ENCODE data around the gene NUB1.

The NUB1 gene

DNA sequence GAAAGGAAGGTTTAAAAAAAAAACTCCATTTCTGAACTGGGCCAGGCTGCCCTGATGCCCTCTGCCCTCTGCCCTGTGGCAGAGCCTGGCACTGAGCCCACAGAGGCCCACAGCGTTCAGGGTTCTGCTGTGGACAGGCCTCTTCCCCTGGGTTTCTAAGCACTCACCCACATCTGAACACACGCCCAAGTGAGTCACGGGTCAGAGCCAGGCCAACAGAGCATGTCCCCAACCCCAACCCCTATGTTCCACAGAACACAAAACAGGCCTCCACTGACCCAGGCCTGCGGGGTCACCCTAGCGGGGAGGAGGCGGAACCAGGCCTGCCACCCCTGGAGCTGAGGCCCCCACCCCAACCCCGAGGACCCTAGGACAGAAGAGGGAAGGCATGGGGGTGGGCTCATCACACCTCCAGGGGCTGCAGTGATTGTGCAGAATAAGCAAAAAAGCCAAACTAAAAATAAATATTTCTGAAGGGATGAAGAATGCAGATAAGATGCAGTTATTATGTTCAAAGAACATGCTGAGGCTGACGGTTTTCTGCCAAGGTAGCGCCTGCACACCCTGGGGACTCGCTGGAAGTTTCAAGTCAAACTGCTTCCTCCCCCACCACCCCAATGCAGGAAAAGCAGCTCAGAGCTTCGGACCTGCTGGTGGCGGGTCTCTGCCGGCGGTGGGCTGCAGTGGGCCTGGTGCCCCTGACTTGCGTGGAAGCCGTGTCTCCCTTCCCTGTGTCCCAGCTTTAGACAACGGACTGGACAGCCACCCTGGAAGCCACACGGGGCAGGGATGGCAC lies 62.8 kb downstream of the NUB1 start:
- no peak for DNase-seq (ENCODE audit: low spot score)

DNA sequence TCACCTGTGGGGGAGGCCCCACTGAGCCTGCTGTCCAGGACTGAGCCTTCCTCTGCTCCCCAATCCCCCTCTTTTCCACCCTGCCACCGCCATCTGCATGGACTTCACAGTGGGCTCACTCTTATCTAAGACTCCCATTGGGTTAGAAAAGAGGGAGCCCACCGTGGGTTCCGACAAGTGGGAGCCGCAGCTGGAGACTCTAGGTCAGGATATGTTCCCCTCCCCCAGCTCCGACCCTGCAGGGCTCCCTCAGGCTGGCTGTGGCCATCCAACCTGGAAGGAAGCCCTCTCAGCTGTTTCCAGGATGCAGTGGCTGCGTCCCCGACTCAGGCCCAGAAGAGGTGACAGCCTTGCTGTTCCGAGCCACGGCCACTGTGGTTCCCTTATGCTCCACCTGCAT lies 63.4 kb downstream of the NUB1 start:
- DNase-seq (ENCODE audit: low spot score): no peak

DNA sequence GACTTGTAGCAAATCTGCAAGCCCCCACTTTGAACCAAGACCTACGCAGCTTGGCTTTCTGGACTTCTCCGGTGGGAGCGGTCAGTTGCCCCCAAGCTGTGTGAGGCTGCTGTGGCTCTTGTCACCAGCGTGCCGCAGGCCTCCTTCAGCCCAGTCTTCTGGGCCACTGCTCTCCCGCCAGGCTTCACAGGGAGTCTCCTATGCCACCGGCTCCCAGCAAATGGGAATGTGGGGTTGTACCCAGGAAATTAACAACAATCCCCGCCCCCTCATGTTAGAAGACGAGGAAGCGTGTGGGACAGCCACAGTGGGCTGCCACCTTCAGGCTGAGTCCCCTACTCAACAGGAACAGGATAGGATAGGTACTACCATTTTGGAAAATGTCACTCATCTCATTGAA lies 64.0 kb downstream of the NUB1 start:
- DNase-seq (ENCODE audit: low spot score): no peak

DNA sequence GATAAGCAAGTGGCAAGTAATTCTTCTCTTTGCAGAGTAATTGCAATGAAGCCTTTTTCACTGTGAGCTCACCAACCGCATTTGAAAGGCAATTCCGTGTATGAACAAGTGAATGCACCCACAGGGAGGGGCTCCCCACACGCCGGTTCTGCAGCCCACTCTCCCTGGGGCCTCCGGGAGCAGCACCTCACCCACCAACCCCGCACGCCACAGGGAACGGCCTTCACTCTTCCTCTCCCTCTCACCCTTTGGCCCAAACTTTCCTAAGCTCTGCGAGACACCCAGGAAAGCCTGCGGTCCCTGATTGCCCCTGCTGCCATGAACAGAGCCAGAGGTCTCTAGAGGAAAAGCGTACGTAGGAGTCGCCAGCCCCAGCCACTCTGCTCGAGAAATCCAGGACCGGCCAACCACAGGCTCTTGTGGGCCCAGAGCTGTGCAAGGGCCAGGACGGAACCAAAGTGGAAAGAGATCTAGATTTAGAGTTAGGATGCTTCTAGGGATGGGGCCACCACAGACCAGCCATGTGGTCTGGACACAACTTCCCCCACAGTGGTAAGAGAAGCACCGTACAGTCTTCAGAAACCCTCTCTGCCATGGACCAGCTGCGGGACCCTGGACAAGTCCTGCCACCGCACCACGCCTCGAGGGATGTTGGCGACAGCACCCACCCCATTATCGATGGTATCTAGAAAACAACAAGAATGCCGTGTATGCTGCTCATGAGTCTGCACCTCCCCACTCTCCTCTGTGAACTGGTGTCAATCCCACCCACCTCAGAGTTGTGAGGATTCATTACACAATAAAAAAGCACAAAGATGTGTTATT lies 64.7 kb downstream of the NUB1 start:
- no peak for DNase-seq (ENCODE audit: low spot score)

DNA sequence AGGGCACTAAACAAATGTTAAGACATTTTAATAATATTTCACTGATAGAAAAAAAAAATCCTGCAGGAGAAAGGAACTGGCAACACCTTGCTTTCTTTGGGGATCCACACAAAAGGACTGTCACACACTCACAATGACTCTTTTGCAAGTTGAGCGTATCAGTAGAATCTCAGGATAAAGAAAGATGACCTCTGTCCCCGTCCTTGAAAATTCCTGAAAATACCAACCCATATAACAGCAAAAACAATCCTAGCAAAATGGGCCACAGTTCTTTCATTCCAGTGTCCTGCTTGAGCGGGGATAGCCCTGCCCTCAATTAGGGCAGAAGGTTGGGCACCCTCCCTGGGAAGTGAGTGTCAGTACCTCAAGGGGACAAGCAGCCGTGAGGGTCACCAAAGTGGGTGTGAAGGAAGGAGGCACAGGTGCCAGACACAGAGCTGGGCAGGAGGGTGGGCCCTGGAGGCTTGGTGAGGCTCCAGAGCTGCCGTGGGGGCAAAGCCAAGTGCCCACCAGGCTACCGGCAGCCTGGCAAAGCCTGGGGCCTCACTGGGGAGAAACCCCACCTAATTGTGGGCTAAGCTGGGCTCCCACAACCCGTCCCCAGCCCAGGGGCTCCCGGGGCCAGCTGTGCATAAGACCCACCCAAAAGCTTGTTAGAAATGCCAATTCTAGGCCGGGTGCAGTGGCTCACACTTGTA lies 65.4 kb downstream of the NUB1 start:
- no peak for DNase-seq (ENCODE audit: low spot score)

DNA sequence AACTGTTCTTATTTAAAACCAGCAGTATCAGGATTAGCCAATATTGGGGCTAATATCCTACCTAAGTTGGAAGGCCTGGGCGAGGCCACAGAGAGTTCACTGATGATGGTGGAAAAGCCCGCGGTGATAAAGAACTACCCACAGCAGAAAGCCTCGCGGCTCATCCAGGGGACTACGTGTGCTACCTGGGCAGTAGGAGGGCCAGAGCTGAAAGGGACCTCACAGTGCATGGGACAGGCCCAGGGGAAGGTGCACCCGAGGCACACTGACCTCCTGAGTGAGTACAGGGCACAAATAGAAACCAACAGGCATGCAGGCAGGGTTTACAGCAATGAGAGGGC lies 66.9 kb downstream of the NUB1 start:
- no peak for DNase-seq (ENCODE audit: low spot score)

DNA sequence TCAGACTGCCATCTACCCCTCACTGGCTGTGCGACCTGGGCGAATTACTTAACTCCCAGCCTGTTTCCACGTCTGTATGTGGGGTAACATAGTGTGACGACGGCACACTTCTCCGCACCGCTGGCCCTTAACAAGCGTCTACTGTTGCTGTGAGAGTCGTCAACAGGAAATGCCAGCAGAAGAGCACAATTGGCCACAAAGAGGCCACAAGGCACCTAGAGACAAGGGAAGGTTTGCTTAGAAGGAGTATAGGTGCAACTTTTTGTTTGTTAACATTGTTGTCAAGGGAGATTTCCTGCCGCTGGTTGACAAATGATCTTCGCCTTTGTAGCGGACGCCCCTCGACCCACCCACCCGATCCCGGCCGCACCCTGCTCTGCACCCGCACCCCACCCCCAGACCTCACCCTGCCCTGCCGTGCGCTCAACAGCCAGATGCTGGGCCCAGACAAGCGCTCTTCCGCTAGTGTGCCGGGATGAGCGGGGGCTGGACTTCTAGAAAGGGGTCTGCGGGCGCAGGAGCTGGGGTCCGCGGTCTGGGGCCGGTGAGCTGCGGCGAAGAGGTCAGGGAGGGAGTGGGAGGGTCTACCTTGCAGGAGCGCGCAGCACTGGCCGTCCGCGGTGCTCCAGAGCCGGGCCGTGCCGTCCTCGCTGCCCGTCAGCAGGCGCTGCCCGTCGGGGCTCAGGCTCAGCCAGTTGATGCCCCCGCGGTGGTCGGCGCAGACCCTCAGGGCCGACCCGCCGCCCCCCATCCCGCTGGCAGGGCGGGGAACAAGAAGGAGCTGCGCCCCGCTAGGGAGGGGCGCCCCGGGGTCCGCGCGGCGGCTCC lies 67.4 kb downstream of the NUB1 start:
- DNase-seq (ENCODE audit: low spot score): no peak

DNA sequence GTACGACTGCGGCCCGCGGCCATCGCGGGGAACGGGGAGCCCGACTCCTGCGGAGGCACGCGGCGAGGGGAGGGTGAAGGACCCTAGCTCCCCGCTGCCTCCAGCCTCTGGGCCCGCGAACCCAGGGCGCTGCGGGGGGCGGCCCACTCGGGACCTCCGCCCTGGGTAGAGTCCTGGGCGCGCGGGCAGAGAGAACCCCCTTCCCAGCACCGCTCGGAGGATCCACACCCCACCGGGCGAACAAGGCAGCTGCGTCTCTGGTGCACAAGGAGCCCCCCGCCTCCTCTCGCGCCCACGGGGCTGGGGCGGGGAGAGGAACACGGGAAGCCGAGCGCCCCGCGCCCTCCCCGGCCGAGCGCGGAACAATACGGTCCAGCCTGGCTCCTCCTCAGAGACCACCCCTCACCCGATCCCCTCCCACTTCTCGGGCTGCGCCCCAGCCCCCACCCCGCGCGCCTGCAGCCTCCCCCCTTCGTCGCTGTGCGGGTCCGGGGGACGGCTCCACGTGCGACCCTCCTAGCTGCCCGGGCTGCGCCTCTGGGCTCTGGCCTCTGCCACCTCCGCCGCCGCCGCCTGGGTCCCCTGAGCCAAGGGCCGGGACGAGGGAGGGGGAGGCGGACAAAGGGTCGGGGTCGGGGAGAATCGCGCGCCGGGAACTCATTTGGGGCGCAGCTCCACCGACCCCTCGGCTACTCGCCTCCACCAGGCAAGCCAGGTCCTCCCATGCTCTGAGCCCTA lies 68.2 kb downstream of the NUB1 start, which contains the start of gene WDR86:
TSS of gene WDR86 (minus strand) at position 372 of the 738 bp plus-strand sequence. CDS start 449 bp downstream, outside the sequence.
- DNase-seq (ENCODE audit: low spot score): no peak

DNA sequence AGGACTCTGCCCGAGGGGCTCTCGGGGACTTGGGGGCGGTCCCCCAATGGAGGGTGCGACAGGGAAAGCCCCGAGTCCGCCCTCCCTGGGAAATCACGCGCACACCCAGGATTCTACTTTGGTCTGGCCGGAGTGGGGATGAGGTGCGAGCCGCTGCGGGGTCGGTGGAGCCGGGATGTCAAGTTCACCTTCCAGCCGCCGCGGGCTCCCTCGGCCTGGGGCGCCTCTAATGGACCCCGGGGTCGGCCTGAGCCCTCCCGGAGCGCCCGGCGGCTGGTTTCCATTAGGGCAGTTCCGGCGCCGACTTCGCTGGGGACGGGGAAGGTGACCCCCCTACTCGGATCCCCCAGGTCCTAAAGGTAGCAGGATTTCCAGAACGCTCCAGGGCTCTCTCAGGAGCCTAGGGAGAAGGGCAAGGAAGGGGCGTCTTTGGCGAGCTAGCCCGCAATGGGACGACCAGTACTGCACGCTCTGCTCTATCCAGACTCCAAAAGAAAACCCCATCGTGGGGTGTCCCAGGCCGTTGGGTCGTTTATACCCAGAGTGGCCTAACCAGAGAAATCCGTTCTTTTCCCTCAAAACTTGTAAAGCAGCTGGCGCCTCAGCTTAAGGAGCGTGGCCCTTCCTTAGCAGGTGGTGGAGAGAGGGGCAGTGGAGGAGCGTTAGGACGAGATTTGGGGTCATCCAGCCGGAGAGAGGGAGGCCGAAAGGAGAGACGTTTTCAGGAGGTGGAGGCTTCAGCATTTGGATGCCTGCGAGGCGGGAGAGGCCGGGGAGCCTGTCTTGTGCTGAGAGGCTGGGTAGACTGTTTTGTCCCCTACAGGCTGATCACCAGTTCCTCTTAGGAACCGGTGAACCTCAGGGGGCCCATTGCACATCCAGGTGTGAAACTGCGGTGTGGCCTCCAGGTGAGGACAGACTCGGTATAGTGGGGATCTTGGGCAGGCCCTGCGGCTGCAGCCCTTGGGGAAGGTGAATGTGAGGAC lies 69.1 kb downstream of the NUB1 start:
- no peak for DNase-seq (ENCODE audit: low spot score)

DNA sequence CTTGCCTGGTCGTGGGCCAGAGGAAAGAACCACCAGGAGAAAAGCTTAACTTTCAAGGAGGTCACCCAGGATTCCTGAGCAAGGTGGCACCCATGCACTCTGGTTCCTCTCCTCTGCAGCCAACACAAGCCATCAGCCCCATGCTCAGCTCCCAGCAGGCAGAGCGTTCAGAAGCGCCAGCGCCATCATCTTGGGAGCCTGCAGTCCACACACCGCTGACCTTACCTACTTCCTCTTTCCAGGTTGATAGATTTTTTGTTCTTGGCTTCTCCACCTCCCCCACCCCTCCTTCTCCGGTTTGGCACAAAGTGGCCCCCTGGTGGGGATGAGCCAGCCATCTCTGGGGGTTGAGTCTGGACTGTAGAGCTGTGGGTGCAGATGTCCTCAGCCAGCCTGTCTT lies 69.9 kb downstream of the NUB1 start:
- DNase-seq (ENCODE audit: low spot score): no peak

DNA sequence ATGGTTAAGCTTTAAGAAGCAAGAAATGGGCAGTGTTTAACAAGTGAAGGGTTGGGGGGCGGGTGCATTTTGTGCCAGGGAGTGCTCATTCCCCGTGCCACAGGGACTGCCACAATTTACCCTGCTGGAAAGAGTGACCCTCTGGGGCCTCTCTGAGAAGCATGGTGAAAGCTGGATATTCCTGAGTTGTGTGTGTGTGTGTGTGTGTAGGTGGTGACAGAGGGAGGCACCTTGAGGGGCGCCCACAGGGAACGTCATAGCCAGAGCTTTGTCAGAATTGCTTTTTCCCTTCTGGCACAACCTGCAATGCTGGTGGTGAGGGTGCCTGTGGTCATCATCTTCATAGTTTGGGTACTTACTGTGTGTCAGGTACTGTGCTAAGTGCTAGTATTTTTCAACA lies 70.7 kb downstream of the NUB1 start:
- DNase-seq (ENCODE audit: low spot score): no peak

DNA sequence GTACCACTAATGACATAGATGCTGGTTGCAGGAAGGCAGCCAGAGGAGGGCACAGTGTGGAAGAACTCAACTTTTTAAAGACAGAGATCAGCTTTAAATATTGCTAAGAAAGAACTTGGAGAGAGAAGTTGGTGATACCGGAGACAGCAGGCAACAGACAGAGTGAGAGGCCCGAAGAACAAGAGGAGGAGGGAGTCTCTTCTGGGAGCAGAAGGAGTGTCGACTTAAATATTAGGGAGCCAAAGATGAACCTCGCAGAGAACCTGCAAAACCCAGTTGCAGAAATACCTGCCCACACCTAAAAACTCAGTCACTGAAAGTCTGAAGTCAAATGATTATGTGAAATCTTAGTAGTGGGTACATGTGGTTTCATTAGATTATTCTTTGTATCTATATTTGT lies 71.6 kb downstream of the NUB1 start:
- DNase-seq (ENCODE audit: low spot score): no peak

DNA sequence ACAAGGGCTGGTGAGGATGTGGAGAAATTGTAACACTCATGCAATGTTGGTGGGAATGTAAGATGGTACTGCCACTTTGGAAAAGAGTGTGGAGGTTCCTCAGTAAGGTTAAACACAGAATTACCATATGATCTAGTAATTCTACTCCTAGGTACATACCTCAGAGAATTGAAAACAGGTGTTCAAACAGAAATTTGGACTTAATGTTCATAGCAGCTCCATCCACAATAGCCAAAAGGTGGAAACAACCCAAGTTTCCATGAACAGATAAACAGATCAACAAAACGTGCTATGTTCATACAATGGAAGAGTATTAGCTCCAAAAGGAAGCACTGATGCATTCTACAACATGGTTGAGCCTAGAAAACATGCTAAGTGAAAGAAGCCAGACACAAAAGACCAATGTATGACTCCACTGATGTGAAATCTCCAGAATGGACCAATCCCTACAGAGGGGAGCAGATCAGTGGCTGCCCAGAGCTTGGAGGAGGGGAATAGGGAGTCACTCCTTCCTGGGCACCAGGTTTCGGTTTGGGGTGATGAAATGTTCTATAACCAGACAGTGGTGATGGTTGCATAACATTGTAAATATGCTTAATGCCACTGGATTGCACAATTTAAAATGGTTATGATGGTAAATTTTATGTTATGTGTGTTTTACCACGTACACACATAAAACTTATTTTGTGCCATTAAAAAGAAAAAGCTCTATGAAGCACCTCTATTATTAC lies 73.9 kb downstream of the NUB1 start:
- no peak for DNase-seq (ENCODE audit: low spot score)

DNA sequence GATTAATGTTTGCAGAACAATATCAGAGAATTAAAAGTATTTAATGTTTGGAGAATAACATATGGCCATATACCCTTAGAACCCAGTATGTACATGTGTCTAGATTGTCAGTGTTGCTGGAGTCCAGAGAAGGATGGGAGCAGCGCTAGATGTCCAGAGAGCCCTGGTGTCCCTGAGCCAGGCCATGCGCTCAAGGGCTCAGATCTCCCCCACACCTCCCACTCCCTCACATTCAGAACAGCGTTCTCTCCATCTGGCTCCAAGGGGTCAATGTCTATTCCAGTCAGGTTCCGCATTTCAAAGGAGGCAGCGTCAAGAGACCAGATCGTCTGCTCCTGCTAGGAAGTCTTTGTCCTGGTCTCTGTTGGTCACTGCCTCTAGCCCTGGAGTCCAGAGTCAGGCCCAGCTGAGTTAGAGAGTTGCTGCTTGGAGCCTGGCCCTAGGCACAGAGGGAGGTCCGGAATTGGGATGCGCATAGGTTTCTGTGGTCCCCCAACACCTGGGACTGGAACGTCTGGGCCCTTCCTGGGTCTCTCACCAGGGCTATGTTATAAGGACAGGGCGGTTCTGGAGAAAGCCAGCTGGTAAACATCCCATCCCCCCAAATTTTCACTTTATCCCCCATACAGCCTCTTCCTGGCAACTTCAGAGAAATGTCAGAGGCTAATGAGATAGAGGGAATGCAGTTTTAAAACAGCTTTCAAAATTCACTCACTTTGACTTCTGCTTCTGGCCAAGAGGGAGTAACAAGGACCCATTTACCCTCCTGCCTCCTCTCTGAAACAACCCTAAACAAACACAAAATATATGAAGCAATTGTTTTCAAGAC lies 74.7 kb downstream of the NUB1 start:
- no peak for DNase-seq (ENCODE audit: low spot score)

DNA sequence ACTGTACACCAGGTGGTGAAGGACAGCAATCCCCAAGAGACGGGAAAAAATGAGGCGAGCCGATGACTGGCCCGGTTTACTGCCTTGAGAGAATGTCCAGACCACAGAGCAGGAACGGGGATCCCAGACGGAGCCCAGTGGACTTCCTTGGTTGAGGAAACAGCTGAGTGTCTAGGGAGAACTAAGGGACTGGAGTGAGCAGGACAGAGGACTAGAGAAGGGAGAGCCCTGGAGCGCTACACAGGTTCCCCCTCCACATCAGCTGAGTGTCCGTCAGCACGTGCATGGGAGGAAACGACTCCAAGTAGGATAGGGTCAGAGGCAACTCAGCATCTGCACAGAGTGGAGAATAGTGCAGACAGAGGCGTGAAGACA lies 75.3 kb downstream of the NUB1 start:
- no peak for DNase-seq (ENCODE audit: low spot score)

DNA sequence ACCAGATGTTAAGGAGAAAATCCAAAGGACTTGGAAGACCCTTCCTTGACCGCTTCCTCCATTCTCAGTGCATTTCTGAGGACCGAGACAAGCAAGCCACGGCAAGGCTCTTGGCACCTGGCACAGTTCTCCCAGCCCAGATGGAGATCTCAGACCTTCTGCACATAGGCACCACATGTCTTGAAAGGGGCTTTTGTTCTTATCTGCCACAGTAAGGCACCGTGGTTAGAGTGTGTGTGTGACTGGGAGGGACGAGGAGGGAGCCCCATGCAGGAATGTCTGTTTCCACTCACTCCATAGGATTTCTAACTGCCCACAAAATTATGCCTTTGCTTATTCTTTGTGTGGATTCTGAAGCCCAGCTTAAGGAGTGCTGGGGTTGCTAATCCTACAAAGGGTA lies 78.5 kb downstream of the NUB1 start:
- DNase-seq (ENCODE audit: low spot score): no peak

DNA sequence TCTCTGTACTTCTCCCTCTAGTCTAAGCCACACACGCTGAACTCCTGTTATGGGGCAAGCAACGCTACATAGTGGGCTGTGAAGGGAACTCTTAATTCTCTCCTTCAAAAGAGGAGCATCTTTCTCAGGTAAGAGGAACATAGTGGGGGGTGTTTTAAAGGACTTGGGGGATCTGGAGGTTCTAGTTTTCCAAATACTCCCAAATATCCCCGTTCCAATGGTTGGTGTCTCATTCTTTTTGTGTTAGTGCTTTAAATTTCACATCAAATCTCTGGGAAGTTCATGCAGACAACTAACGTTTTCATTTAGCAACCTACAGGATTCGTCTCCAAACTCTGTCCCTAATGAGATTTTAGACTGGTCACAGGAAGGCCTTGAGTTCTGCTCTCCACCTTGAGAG lies 80.6 kb downstream of the NUB1 start:
- no peak for DNase-seq (ENCODE audit: low spot score)

DNA sequence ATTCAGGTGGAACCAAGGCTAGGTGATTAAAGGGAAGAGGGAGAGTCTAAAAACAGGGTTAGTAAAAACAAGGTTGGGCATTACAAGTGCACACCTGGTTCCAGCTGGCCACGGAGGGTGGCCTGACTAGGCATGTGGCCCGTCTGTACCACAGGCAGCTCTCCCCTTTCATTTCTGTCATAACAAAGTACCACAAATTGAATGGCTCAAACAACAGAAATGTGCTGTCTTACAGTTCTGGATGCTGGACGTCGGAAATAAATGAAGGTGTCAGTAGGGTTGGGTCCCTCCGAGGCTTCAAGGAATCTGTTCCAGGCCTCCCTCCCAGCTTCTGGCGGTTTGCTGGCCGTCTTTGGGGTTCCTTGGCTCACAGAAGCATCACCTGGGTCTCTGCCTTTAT lies 81.6 kb downstream of the NUB1 start:
- no peak for DNase-seq (ENCODE audit: low spot score)

DNA sequence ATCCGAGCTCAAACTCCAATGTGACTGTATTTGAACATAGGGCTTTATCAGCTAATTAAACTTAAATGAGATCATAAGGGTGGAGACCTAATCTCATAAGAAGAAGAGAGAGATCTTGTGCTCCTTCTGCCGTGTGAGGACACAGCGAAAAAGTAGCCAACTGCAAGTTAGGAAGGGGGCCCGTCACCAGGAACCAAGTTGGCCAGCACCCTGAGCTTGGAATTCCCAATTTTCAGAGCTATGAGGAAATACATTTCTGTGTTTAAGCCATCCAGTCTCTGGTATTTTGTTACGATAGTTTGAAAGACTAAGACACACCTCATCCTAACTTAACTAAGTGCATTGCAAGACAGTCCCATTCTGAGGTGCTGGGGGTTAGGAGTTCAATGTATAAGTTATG lies 82.3 kb downstream of the NUB1 start:
- DNase-seq (ENCODE audit: low spot score): no peak

All from D341Med (cell line).